HS-27A (cell line): ENCODE measurements around the gene ALDH3A2.

Experiments
- DNase-seq: peaks from one replicate; pipeline ENCODE4 v3.0.0-alpha.2; 2012; ENCODE audit warnings: low read depth, missing footprints

ALDH3A2 gene

GRCh38 chr17:19648475-19649273 lies at the start of gene ALDH3A2:
Gene ALDH3A2 (plus strand): TSS chr17:19648751. CDS start chr17:19648972, 221 bp downstream.
- DNase-seq, result peak; percentile 88

- DNase-seq, result no peak
Observed at GRCh38 chr17:19610311-19610710, 38.2 kb upstream of the ALDH3A2 start.

GRCh38 chr17:19610879-19611278 lies 37.7 kb upstream of the ALDH3A2 start:
- DNase-seq, result no peak

- DNase-seq, result no peak
Observed at GRCh38 chr17:19613979-19614378, 34.6 kb upstream of the ALDH3A2 start.

- DNase-seq, result no peak
Observed at GRCh38 chr17:19614900-19615299, 33.7 kb upstream of the ALDH3A2 start.

- no peak for DNase-seq
Observed at GRCh38 chr17:19618015-19618414, 30.5 kb upstream of the ALDH3A2 start.

GRCh38 chr17:19619705-19620325 lies 28.7 kb upstream of the ALDH3A2 start:
- no peak for DNase-seq

GRCh38 chr17:19621697-19622096 lies 26.9 kb upstream of the ALDH3A2 start:
- no peak for DNase-seq

GRCh38 chr17:19626079-19626478 lies 22.5 kb upstream of the ALDH3A2 start:
- no peak for DNase-seq

- DNase-seq, result no peak
Observed at GRCh38 chr17:19629449-19629848, 19.1 kb upstream of the ALDH3A2 start.

GRCh38 chr17:19630035-19630434 lies 18.5 kb upstream of the ALDH3A2 start:
- DNase-seq, result no peak

- peak; percentile 4 for DNase-seq
Observed at GRCh38 chr17:19630661-19631060, 17.9 kb upstream of the ALDH3A2 start.

- no peak for DNase-seq
Observed at GRCh38 chr17:19631905-19632304, 16.6 kb upstream of the ALDH3A2 start.

GRCh38 chr17:19641687-19642372 lies 6.7 kb upstream of the ALDH3A2 start:
- no peak for DNase-seq

GRCh38 chr17:19642373-19642893 lies 6.1 kb upstream of the ALDH3A2 start:
- no peak for DNase-seq

- no peak for DNase-seq
Observed at GRCh38 chr17:19644493-19645210, 3.9 kb upstream of the ALDH3A2 start.

- DNase-seq, result peak; percentile 9
Observed at GRCh38 chr17:19645734-19646201, 2.8 kb upstream of the ALDH3A2 start.

- peak; percentile 29 for DNase-seq
Observed at GRCh38 chr17:19646788-19647696, 1.5 kb upstream of the ALDH3A2 start.

- DNase-seq, result peak; percentile 72
Observed at GRCh38 chr17:19647697-19648474, 665 bp upstream of the ALDH3A2 start.

- DNase-seq, result no peak
Observed at GRCh38 chr17:19649274-19649541, 657 bp downstream of the ALDH3A2 start.
